HuH-7.5 (cell line): ENCODE measurements around the gene RINT1.

ENCODE experiments used
- DNase-seq: peaks from one replicate; pipeline ENCODE4 v3.0.0; 2011; ENCODE audit warnings: low spot score

The RINT1 gene

GRCh38 chr7:105599551-105599950 is 67.5 kb downstream of the RINT1 start:
- DNase-seq = no peak

GRCh38 chr7:105600720-105601550 is 68.9 kb downstream of the RINT1 start:
- DNase-seq = no peak

- DNase-seq = no peak
Observed at GRCh38 chr7:105602325-105603305, 70.6 kb downstream of the RINT1 start.

GRCh38 chr7:105610165-105610930 is 78.3 kb downstream of the RINT1 start:
- DNase-seq = no peak

- DNase-seq = no peak
Observed at GRCh38 chr7:105611856-105612775, 80.1 kb downstream of the RINT1 start.

GRCh38 chr7:105612806-105613205 is 80.8 kb downstream of the RINT1 start:
- no peak for DNase-seq

- no peak for DNase-seq
Observed at GRCh38 chr7:105613611-105614330, 81.8 kb downstream of the RINT1 start.

GRCh38 chr7:105614341-105614840 is 82.4 kb downstream of the RINT1 start:
- DNase-seq = no peak
